Fibroblast of lung (primary cell): ENCODE measurements around the gene IFT57.

Experiments used
- CTCF ChIP-seq, 2 donors: IDR thresholded peaks in 1 of 2; conservative IDR thresholded peaks in 1 of 2; 1 replicate in 1 of 2; 2 replicates in 1 of 2; pipeline ENCODE4 v1.5.1; 2011 to 2012; ENCODE audit warnings: low read length in 2 of 2, control low read depth in 1 of 2, inconsistent platforms in 1 of 2, low read depth in 1 of 2, mild to moderate bottlenecking in 1 of 2
- EZH2 ChIP-seq: IDR thresholded peaks from 2 replicates; pipeline ENCODE4 v1.5.1; 2012; ENCODE audit warnings: low read length, control low read depth, mild to moderate bottlenecking; ENCODE audit errors: missing control alignments

- TF ChIP-seq CTCF (conservative IDR thresholded peaks at IDR 0.05 in 1 of 2, IDR thresholded peaks at IDR 0.05 in 1 of 2; ENCODE audit: low read depth in 1 of 2, low read length in 2 of 2) (no peak), EZH2 (no peak)
Measured at GRCh38 chr3:108133048-108133369, 89.2 kb downstream of the IFT57 start.
